Measurements from ENCODE around the gene PARM1.
"Not testable (repeated sequence)": the region's sequence is repeated elsewhere in the genome, so short reads cannot be mapped to it uniquely, and the experiment has no call there.

The PARM1 gene

GRCh38 chr4:74983253-74983635, 50.3 kb downstream of the PARM1 start:
- no peak for DNase-seq (ENCODE audit: low read depth)

- DNase-seq (ENCODE audit: low read depth) = no peak
Measured at GRCh38 chr4:74990276-74990875, 57.5 kb downstream of the PARM1 start.

- not testable (repeated sequence) for DNase-seq (ENCODE audit: low read depth)
Measured at GRCh38 chr4:74994436-74994835, 61.5 kb downstream of the PARM1 start.

- DNase-seq (ENCODE audit: low read depth) = no peak
Measured at GRCh38 chr4:74996996-74997395, 64.1 kb downstream of the PARM1 start.

GRCh38 chr4:74997948-74998729, 65.2 kb downstream of the PARM1 start:
- DNase-seq (ENCODE audit: low read depth) = no peak

- no peak for DNase-seq (ENCODE audit: low read depth)
Measured at GRCh38 chr4:74999714-75000309, 66.9 kb downstream of the PARM1 start.

- DNase-seq (ENCODE audit: low read depth) = no peak
Measured at GRCh38 chr4:75001871-75002270, 69.0 kb downstream of the PARM1 start.

GRCh38 chr4:75002381-75002780, 69.5 kb downstream of the PARM1 start:
- no peak for DNase-seq (ENCODE audit: low read depth)

- DNase-seq (ENCODE audit: low read depth) = no peak
Measured at GRCh38 chr4:75003979-75004378, 71.1 kb downstream of the PARM1 start.

GRCh38 chr4:75004755-75005668, 72.1 kb downstream of the PARM1 start:
- DNase-seq (ENCODE audit: low read depth) = no peak

GRCh38 chr4:75005727-75006126, 72.8 kb downstream of the PARM1 start:
- DNase-seq (ENCODE audit: low read depth) = no peak

- DNase-seq (ENCODE audit: low read depth) = no peak
Measured at GRCh38 chr4:75007891-75008290, 75.0 kb downstream of the PARM1 start.

- DNase-seq (ENCODE audit: low read depth) = no peak
Measured at GRCh38 chr4:75009138-75009537, 76.2 kb downstream of the PARM1 start.

GRCh38 chr4:75011131-75011795, 78.3 kb downstream of the PARM1 start:
- no peak for DNase-seq (ENCODE audit: low read depth)

GRCh38 chr4:75015627-75016026, 82.7 kb downstream of the PARM1 start:
- no peak for DNase-seq (ENCODE audit: low read depth)

GRCh38 chr4:75016472-75016871, 83.6 kb downstream of the PARM1 start:
- no peak for DNase-seq (ENCODE audit: low read depth)

- DNase-seq (ENCODE audit: low read depth) = no peak
Measured at GRCh38 chr4:75018811-75019479, 86.0 kb downstream of the PARM1 start.

- DNase-seq (ENCODE audit: low read depth) = no peak
Measured at GRCh38 chr4:75025431-75025830, 92.5 kb downstream of the PARM1 start.

- no peak for DNase-seq (ENCODE audit: low read depth)
Measured at GRCh38 chr4:75028196-75028854, 95.4 kb downstream of the PARM1 start.

GRCh38 chr4:75030028-75030427, 97.1 kb downstream of the PARM1 start:
- no peak for DNase-seq (ENCODE audit: low read depth)
